SJSA1 (cell line): ENCODE measurements around the gene WSCD1. TPM values are rescaled to one million over a fixed set of nuclear protein-coding genes. Genes with fewer than 3 reads are reported as not detected.

ENCODE experiments used
- DNase-seq, 2 experiments: peaks; one replicate each; pipeline ENCODE4 v3.0.0-alpha.2; 2015 to 2020; ENCODE audit warnings: low spot score in 2 of 2, low read depth in 1 of 2
- H3K27ac ChIP-seq: fragments of 250-450 bp; sonication (Bioruptor Pico); 2 replicates; pipeline ENCODE4 v1.5.1; 2020; ENCODE audit warnings: mild to moderate bottlenecking, moderate library complexity
- H3K27me3 ChIP-seq: fragments of 250-450 bp; sonication (Bioruptor Pico); replicated peaks from 2 replicates; pipeline ENCODE4 v1.5.1; 2020; ENCODE audit warnings: mild to moderate bottlenecking, moderate library complexity
- H3K36me3 ChIP-seq: fragments of 250-450 bp; sonication (Bioruptor Pico); 2 replicates; pipeline ENCODE4 v1.5.1; 2020; ENCODE audit warnings: mild to moderate bottlenecking
- H3K4me1 ChIP-seq: fragments of 250-450 bp; sonication (Bioruptor Pico); replicated peaks from 2 replicates; pipeline ENCODE4 v1.6.1; 2021; ENCODE audit warnings: mild to moderate bottlenecking
- H3K4me3 ChIP-seq: fragments of 250-450 bp; sonication (Bioruptor Pico); 2 replicates; pipeline ENCODE4 v1.5.1; 2020; ENCODE audit warnings: mild to moderate bottlenecking
- H3K9me3 ChIP-seq: fragments of 250-450 bp; sonication (Bioruptor Pico); replicated peaks from 2 replicates; pipeline ENCODE4 v1.5.1; 2020; ENCODE audit warnings: mild to moderate bottlenecking
- total RNA-seq: library from RNA; depleted of rRNA; stranded (reverse); fragments of >200 nt; shearing (Covaris generic); gene quantifications from 2 replicates; pipeline ENCODE4 v1.2.3, GENCODE V29; 2014; rRNA removed

Gene WSCD1
- 0.32 and 3.4 TPM in 2 replicates for total RNA-seq

DNA sequence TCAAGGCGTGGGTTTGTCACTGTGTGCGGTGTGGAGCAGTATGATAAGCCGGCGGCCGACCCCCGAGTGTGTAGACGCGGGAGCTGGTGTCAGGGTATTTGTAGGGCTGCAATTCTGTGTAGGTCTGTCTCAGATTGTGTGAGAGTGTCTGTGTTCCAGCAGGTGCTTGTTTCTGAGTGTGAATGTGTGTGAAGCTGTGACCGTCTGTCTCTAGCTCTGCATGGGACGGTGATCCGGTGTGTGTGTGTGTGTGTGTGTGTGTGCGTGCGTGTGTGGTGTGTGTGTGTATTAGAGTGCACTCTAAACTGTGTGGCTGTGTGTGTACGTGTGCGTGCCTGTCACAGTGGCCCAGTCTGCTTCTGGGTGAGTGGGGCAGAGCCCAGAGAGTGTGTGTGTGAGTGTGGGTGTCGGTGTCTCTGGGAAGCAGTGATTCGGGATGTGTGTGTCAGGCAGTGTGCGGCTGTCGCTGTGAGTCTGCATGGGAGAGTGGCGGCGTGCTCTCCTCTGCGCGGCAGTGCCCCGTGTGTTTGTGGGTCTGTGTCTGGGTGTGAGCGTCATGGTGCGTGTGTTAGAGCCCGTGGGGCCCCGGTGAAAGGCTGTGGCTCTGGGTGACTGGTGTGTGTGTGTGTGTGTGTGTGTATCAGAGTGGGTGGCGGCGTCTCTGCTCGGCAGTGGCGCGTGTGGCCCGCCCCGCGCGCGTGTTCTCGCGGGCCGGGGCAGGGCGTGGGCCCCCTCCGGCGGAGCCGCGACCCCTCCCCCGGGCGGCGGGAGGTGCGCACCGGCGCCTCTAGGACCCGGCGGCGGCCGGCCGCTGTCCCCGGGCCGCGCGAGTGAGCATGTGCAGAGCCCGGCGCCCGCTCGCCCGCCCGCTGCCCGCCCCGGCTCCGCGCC, at the start of gene WSCD1:
TSS of gene WSCD1 (plus strand) at position 841 of the 891 bp plus-strand sequence. CDS start 10,280 bp downstream, outside the sequence.
- DNase-seq = no peak
- no peak within 1 kb of the TSS for H3K27ac ChIP-seq

DNA sequence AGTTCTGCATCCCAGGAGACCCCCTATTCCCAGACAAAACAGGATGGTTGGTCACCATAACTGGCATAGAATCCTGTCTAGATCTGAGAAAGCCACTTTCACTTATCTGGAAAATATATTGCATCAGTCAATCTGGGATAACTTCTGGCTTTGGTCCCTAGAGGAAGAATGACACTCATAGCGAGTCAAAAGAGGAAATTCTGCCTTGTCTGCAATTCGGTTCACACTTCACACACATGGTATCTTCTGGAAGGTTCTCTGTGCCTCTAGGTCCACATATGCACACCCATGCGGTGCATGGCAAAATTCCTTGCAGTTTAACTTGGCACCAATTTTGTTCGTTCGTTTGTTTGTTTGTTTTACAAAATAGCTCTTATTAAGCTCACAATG, 49.2 kb upstream of the WSCD1 start:
- Histone ChIP-seq H3K27me3 (no peaks in the 10 kb centered on the region), H3K9me3 (no peaks in the 10 kb centered on the region), H3K36me3 (no peaks in the 10 kb centered on the region), H3K4me1 (no peaks in the 10 kb centered on the region), H3K4me3 (no peak overlapping the region), H3K27ac (no peak overlapping the region)
- no peak for DNase-seq

More for the DNA sequence above, at the start of gene WSCD1:
- H3K4me3 ChIP-seq = peak within 1 kb of the TSS; percentile 15; the same call in 1 of the 2 replicates
- H3K36me3 ChIP-seq = no peaks in the 10 kb centered on the region
- H3K4me1 ChIP-seq = peaks cover 19% of the 10 kb centered on the region
- H3K9me3 ChIP-seq = no peaks in the 10 kb centered on the region; the same call in 1 of the 2 replicates
- peaks cover 33% of the 10 kb centered on the region for H3K27me3 ChIP-seq

DNA sequence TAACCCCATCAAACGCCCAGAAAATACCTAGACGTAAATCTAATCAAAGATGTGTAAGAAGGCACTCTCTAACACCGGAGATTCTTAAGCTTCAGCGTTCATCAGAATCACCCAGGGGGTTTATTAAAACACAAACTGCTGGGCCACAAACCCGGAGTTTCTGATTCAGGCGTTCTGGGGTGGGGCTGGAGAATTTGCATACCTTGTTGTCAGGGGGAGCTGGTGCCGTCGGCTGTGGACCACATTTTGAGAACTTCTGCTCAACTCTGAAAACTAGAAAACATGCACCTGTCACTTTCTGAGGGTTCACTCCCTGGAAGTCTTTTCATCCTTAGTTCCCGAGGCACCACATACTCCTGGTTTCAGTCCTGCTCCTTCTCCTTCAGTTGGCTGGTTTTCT, 48.6 kb upstream of the WSCD1 start:
- Histone ChIP-seq H3K27ac (no peak overlapping the region), H3K4me1 (no peaks in the 10 kb centered on the region), H3K4me3 (no peak overlapping the region), H3K27me3 (no peaks in the 10 kb centered on the region), H3K9me3 (no peaks in the 10 kb centered on the region), H3K36me3 (no peaks in the 10 kb centered on the region)
- DNase-seq = no peak

DNA sequence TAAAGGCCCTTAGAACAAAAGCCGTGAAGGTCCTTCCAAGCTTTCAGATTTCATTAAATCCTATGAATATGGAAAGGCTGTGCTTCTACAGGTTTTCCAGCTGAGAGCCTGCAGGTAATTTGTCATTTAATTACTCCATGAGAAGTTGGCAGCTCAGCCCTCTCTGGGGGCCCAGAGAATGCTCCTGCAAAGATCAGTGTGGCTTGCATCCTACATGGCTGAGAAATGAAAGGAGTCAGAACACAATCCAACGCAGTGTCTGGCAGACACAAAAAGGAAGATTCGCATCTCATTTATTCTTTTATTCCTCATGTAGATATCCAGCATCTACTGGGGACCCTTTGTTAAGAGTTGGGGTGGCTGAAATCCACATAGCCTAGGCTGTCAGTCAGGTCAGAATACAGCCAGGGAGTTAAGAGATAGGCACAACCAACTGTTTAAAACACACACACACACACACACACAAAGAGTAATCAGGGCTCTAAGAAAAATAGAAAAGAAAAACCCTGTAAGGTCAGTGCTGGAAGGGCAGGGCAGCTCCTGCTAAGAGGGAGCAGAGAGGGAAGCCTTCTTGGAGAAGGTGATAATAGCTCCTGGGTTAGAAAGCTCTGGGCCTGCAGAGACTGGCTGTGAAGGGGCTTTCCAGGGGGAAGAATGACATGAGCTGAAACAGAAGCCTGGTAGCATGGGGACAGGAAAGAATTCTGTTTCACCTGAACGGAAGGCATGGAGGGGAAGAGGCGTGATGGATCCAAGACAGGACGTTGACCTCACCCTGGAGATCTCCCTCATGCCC, 46.9 kb upstream of the WSCD1 start:
- Histone ChIP-seq H3K4me1 (no peaks in the 10 kb centered on the region), H3K27ac (no peak overlapping the region)

DNA sequence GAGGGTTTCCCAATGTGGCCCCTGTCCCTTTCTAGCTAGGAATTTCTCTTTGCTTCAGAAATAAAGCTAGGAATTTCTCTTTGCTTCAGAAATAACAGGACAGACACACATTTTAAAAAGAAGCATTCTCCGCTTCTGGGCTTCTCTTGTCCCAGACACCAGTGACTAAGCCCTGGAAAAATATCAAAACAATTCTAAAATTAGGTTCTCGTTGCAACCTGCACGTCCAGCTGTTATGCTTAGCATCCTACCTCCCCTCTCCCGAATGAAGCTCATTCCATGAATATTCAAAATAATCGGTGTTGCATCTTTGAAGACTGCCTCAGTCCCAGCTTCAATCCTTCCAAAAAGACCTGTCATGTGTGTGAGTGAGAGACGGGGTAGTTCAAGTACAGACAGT, 45.6 kb upstream of the WSCD1 start:
- H3K9me3 ChIP-seq = no peaks in the 10 kb centered on the region
- H3K4me1 ChIP-seq = no peaks in the 10 kb centered on the region
- H3K27ac ChIP-seq = no peak overlapping the region

More for the DNA sequence above, 46.9 kb upstream of the WSCD1 start:
- no peaks in the 10 kb centered on the region for H3K27me3 ChIP-seq
- no peak for DNase-seq
- H3K9me3 ChIP-seq = no peaks in the 10 kb centered on the region
- no peaks in the 10 kb centered on the region for H3K36me3 ChIP-seq
- H3K4me3 ChIP-seq = no peak overlapping the region

DNA sequence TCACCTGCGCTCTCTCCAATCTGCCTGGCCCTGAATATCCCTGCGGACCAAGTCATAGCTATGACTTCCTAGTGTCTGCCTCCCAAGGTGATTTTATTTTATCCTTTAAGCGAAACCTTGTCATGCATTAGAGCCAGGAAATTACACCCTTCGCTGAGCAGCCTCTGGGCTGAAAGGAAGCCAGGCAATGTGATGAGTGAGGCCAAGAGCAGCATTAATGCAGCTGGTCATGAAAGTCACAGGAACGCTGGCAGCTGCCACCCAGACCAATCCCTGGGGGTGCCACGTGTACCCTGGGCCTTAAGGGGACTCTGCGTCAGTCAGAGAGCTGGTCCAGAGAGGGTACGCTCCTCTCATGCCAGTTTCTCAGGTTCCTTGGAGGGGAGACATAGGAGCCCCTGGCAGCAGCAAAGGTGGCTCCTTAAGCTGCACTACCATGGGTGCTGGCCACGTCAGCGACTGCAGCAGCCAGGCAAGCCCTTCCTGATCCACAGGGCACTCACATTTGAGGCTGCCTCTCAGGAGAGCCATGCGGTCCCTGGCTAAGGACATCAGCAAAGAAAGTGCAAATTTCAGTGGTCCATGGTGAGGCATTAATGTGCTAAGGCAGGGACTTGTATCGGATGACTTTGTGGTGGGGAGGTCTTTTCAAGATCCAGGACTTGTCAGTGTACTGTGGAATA, 42.7 kb upstream of the WSCD1 start:
- Histone ChIP-seq H3K36me3 (no peaks in the 10 kb centered on the region), H3K27ac (no peak overlapping the region), H3K4me3 (no peak overlapping the region), H3K27me3 (0 out of 2 replicates have a peak, but pooled peaks cover 8% of the 10 kb centered on the region), H3K9me3 (no peaks in the 10 kb centered on the region), H3K4me1 (no peaks in the 10 kb centered on the region)
- DNase-seq = no peak

More for the DNA sequence above, 45.6 kb upstream of the WSCD1 start:
- no peak for DNase-seq
- no peaks in the 10 kb centered on the region for H3K36me3 ChIP-seq
- 0 out of 2 replicates have a peak, but pooled peaks cover 8% of the 10 kb centered on the region for H3K27me3 ChIP-seq
- no peak overlapping the region for H3K4me3 ChIP-seq

DNA sequence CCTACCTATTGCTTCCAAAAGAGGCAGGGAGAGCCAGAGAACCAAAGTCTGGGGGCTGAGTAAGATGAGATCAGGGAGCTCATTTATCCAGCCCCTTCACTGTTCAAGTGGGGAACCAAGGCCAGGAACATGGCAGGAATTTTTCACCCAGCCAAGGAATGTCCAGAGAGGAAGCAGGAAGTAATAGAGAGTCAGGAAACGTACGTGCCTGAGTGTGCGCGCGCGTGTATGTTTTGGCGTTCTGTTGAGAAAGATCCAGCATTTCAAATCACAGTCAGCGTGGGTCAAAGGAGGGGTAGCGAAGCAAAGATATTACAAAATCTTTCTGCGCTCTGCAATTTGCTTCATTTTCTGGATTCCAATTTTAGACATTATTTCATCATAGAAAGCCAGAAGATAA, 41.9 kb upstream of the WSCD1 start:
- no peaks in the 10 kb centered on the region for H3K36me3 ChIP-seq
- 0 out of 2 replicates have a peak, but pooled peaks cover 8% of the 10 kb centered on the region for H3K27me3 ChIP-seq
- H3K4me3 ChIP-seq = no peak overlapping the region
- no peaks in the 10 kb centered on the region for H3K4me1 ChIP-seq
- H3K27ac ChIP-seq = no peak overlapping the region
- no peak for DNase-seq
- H3K9me3 ChIP-seq = no peaks in the 10 kb centered on the region

DNA sequence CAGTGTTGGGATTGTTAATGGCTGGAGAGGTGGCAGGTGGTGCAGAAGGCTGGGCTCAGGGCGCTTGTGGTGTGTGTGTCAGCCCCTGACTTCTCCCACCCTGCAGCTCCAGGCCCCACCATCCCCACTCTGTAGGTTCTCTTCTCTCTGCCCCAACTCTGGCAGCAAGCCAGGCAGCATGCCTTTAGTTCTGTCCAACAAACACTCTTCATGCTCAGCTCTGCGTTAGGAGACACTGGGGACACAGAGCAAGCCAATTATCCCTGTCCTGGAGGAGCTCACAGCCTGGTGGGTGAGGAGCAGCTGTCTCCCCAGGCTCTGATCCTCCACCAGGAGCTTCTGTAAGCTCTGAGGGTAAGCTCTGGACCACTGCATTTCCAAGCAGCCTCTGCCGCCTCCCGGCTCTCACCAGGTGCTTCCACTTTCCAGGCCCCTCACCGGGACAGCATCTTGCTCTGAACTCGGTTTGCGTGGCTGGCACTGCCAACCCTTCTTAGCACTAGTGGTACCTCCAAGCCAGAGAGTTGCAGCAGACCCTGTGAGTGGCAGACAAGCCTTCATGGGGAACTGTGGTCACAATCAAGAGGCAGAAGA, 34.3 kb upstream of the WSCD1 start:
- Histone ChIP-seq H3K4me1 (no peaks in the 10 kb centered on the region), H3K4me3 (no peak overlapping the region), H3K27ac (no peak overlapping the region), H3K36me3 (no peaks in the 10 kb centered on the region), H3K9me3 (no peaks in the 10 kb centered on the region), H3K27me3 (no peaks in the 10 kb centered on the region; the same call in 1 of the 2 replicates)
- DNase-seq = no peak

DNA sequence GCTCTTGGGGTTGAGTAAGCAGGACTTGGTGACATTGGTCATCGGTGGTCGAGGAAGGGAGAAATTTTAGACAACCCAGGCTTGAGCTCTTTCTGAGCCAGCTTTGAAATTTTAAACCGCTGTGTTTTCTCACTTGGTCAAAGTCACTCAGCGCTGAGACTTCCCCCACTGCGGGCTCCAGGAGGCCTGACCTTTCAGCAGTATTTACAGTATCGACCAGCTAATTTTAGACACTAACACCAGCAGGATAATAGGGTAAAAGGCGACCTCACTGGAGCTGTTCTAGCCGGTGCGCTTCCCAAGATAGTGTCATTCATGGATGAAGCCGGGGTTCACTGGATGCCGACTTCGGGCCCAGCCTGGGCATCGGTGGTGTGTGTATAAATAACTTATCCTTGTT, 29.7 kb upstream of the WSCD1 start:
- Histone ChIP-seq H3K27me3 (no peaks in the 10 kb centered on the region; the same call in 1 of the 2 replicates), H3K27ac (no peak overlapping the region), H3K36me3 (no peaks in the 10 kb centered on the region), H3K9me3 (no peaks in the 10 kb centered on the region), H3K4me1 (no peaks in the 10 kb centered on the region), H3K4me3 (no peak overlapping the region)
- no peak for DNase-seq

DNA sequence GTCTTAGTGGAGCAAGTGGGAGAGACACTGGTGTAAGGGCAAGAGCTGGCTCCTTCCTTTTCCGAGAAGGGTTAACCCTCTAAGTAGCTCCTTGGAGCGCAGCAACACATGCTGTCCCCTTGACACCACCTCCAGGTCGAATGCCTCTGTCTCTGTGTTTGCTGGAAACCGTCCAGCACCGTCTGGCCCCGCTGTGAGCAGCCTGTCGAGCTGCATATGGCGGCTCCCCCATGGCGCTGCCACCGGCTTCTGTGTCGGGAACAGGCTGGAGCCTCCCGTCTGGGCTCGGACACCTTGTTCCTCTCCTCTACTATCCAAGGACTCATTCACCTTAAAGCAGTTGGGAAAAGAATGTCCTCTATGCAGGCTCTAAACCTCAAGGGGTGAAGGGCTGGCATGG, 28.9 kb upstream of the WSCD1 start:
- no peaks in the 10 kb centered on the region for H3K9me3 ChIP-seq
- no peak for DNase-seq
- no peaks in the 10 kb centered on the region for H3K36me3 ChIP-seq
- no peak overlapping the region for H3K27ac ChIP-seq
- no peaks in the 10 kb centered on the region for H3K4me1 ChIP-seq
- H3K4me3 ChIP-seq = no peak overlapping the region
- no peaks in the 10 kb centered on the region; the same call in 1 of the 2 replicates for H3K27me3 ChIP-seq

DNA sequence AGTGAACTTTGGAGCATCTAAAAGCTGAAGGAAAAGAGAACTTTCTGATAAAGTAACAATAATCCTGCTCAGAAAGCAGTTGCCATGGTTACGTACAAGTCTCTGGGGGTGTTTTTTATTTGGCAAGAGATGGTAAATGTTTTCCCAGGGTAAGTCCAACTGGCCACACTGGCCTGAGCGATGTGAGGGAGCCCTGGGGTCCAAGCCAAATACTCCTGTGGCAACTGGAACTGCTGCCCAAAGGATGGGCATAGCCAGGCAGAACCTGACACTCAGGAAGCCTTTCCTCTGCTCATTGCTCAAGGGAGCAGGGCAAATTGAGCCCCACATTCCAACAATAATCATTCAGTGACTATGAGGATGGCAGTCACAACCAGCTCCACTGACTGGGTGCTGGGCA, 26.8 kb upstream of the WSCD1 start:
- Histone ChIP-seq H3K27me3 (no peaks in the 10 kb centered on the region; the same call in 1 of the 2 replicates), H3K36me3 (no peaks in the 10 kb centered on the region), H3K4me1 (peaks cover 8% of the 10 kb centered on the region; the same call in 1 of the 2 replicates), H3K4me3 (no peak overlapping the region), H3K27ac (no peak overlapping the region), H3K9me3 (no peaks in the 10 kb centered on the region)
- DNase-seq = no peak

DNA sequence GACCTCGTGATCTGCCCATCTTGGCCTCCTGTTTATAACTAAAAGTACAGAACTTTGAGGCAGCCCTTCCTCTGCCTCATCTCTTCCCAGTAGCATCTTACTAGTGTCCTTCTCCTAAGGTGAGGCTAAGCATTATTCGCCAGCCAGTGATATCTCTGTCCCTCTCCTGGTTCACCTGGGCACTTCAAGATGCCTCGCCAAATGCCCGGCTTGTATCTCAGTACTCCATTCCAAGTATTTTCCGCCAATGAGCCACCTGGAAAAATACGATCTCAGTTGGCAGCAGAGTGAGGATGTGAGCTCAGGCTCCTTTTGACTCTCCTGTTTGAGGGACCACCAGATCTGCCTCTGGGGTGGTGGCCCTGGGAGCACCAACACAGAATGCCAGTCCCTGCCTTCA, 25.9 kb upstream of the WSCD1 start:
- no peaks in the 10 kb centered on the region for H3K9me3 ChIP-seq
- no peak overlapping the region for H3K4me3 ChIP-seq
- peaks cover 8% of the 10 kb centered on the region; the same call in 1 of the 2 replicates for H3K4me1 ChIP-seq
- no peaks in the 10 kb centered on the region for H3K36me3 ChIP-seq
- no peak overlapping the region for H3K27ac ChIP-seq
- no peaks in the 10 kb centered on the region; the same call in 1 of the 2 replicates for H3K27me3 ChIP-seq
- no peak for DNase-seq
